ENCODE results near the gene C12orf60. TPM values are rescaled to one million over a fixed set of nuclear protein-coding genes. Genes with fewer than 3 reads are reported as not detected.

The C12orf60 gene
- total and polyA plus RNA-seq, 2 of the 8 experiments (the other 6 are each of a cell fraction or from before 2014, with no cell fraction given) = 1.2 to 1.5 TPM

- no peak for TF ChIP-seq CTBP2 (IDR thresholded peaks at IDR 0.05; ENCODE audit: borderline replicate concordance, insufficient read depth, insufficient read length, low read length)
- no peak for TF ChIP-seq GABPA (IDR thresholded peaks at IDR 0.05; ENCODE audit: borderline replicate concordance, insufficient read depth, low read length)
- no peak for TF ChIP-seq MAFK (IDR thresholded peaks at IDR 0.05; ENCODE audit: low read depth, low read length)
- TF ChIP-seq CHD2 (IDR thresholded peaks at IDR 0.05; ENCODE audit: low read length) = peak; percentile 95
- peak; percentile 70 for TF ChIP-seq SP4 (IDR thresholded peaks at IDR 0.05; ENCODE audit: low read length)
- TF ChIP-seq TAF1 (IDR thresholded peaks at IDR 0.05; ENCODE audit: low read depth, low read length) = peak; percentile 87
- no peak for TF ChIP-seq TCF12 (IDR thresholded peaks at IDR 0.05; ENCODE audit: low read depth, low read length)
- no peak for TF ChIP-seq SAP30 (IDR thresholded peaks at IDR 0.05; ENCODE audit: insufficient read depth, insufficient replicate concordance, low read length)
- peak; percentile 75 for TF ChIP-seq ASH2L (IDR thresholded peaks at IDR 0.05; ENCODE audit: low read length)
- TF ChIP-seq CHD7 (IDR thresholded peaks at IDR 0.05; ENCODE audit: insufficient replicate concordance, low read length) = no peak
Measured at GRCh38 chr12:14774074-14774905, 29.2 kb upstream of the C12orf60 start (continued).

Measured in H1 (cell line).